Tibial artery (tissue), 4 donors: ENCODE results near the gene GORAB.

Source experiments
- DNase-seq, 2 donors: peaks; one replicate each; pipeline ENCODE4 v3.0.0-alpha.2; 2019
- H3K27ac ChIP-seq, 2 donors: fragments of 200-600 bp; sonication (generic) in 1 of 2; 1 replicate in 1 of 2; 2 replicates in 1 of 2; pipeline ENCODE4 v1.5.1; 2018 to 2019; ENCODE audit warnings: mild to moderate bottlenecking in 1 of 2
- H3K27me3 ChIP-seq, 2 donors: fragments of 200-600 bp; sonication (generic) in 1 of 2; one replicate each; pipeline versions ENCODE4 v1.5.1 to v1.6.0; 2016 to 2019
- H3K36me3 ChIP-seq, 3 donors: fragments of 200-600 bp; sonication (generic) in 2 of 3; one replicate each; pipeline ENCODE4 v1.5.1; 2016 to 2019; ENCODE audit warnings: mild to moderate bottlenecking in 2 of 3
- H3K4me1 ChIP-seq, 4 donors: fragments of 200-600 bp; sonication (generic) in 2 of 4; 1 replicate in 3 of 4; 2 replicates in 1 of 4; pipeline ENCODE4 v1.5.1; 2016 to 2019
- H3K4me3 ChIP-seq, 2 donors: fragments of 200-600 bp; sonication (generic) in 1 of 2; 1 replicate in 1 of 2; 2 replicates in 1 of 2; pipeline ENCODE4 v1.5.1; 2018 to 2019; ENCODE audit warnings: mild to moderate bottlenecking in 2 of 2
- H3K9me3 ChIP-seq, 3 donors: fragments of 200-600 bp; sonication (generic) in 1 of 3; one replicate each; pipeline ENCODE4 v1.5.1; 2016 to 2019
- CTCF ChIP-seq, 2 experiments: fragments of 200-600 bp in 1 of 2; fragments of 450-650 bp in 1 of 2; IDR thresholded peaks; one replicate each; pipeline ENCODE4 v1.5.1; 2017 to 2019; ENCODE audit warnings: antibody characterized with exemption in 2 of 2, mild to moderate bottlenecking in 1 of 2, moderate library complexity in 1 of 2
- intact Hi-C: fragments of 100-400 bp; cut with DNase I; formaldehyde crosslinking; loops from one replicate; pipeline ENCODE4 v1.15.0; 2023; ENCODE audit warnings: low total_unique reads

The GORAB gene

GRCh38 chr1:170562646-170563338 lies 30.8 kb downstream of the GORAB start:
- Histone ChIP-seq H3K4me3 (no peak overlapping the region), H3K27ac (peak overlapping the region; percentile 61 to 62), H3K4me1 (peaks cover 0 to 38% (median 18%) of the 10 kb centered on the region in 4 donors), H3K9me3 (no peaks in the 10 kb centered on the region), H3K27me3 (no peaks in the 10 kb centered on the region), H3K36me3 (no peaks in the 10 kb centered on the region)
- peak; percentile 80 to 83 for DNase-seq
- TF ChIP-seq CTCF (IDR thresholded peaks at IDR 0.05): no peak
- intact Hi-C loops: no loop called here

- Histone ChIP-seq H3K4me1 (peaks cover 0 to 34% (median 18%) of the 10 kb centered on the region in 4 donors), H3K36me3 (no peaks in the 10 kb centered on the region), H3K27me3 (no peaks in the 10 kb centered on the region), H3K4me3 (no peak overlapping the region), H3K9me3 (peaks cover 0 to 5% (median 0%) of the 10 kb centered on the region in 3 donors), H3K27ac (no peak overlapping the region)
- intact Hi-C loops: no loop called here
- no peak for DNase-seq
- no peak for TF ChIP-seq CTCF (IDR thresholded peaks at IDR 0.05)
Measured at GRCh38 chr1:170567214-170567613, 35.2 kb downstream of the GORAB start.

- H3K27me3 ChIP-seq: no peaks in the 10 kb centered on the region
- no peak for TF ChIP-seq CTCF (IDR thresholded peaks at IDR 0.05)
- no peak for DNase-seq
Measured at GRCh38 chr1:170568197-170568596, 36.2 kb downstream of the GORAB start.

GRCh38 chr1:170576980-170577379 lies 45.0 kb downstream of the GORAB start:
- intact Hi-C loops: no loop called here
- H3K27me3 ChIP-seq: no peaks in the 10 kb centered on the region
- peaks cover 0 to 9% (median 4%) of the 10 kb centered on the region in 4 donors for H3K4me1 ChIP-seq
- DNase-seq: no peak
- H3K4me3 ChIP-seq: no peak overlapping the region
- no peak for TF ChIP-seq CTCF (IDR thresholded peaks at IDR 0.05)
- H3K36me3 ChIP-seq: no peaks in the 10 kb centered on the region
- H3K27ac ChIP-seq: no peak overlapping the region
- H3K9me3 ChIP-seq: no peaks in the 10 kb centered on the region

More at GRCh38 chr1:170568197-170568596, 36.2 kb downstream of the GORAB start:
- no peak overlapping the region for H3K4me3 ChIP-seq
- intact Hi-C loops: no loop called here
- peaks cover 0 to 24% (median 11%) of the 10 kb centered on the region in 4 donors for H3K4me1 ChIP-seq
- no peaks in the 10 kb centered on the region for H3K36me3 ChIP-seq
- peaks cover 0 to 5% (median 0%) of the 10 kb centered on the region in 3 donors for H3K9me3 ChIP-seq
- no peak overlapping the region for H3K27ac ChIP-seq

- no peaks in the 10 kb centered on the region for H3K27me3 ChIP-seq
- DNase-seq: no peak
- no peak for TF ChIP-seq CTCF (IDR thresholded peaks at IDR 0.05)
- intact Hi-C loops: no loop called here
- H3K4me1 ChIP-seq: peaks cover 0 to 9% (median 4%) of the 10 kb centered on the region in 4 donors
- no peaks in the 10 kb centered on the region for H3K36me3 ChIP-seq
- H3K4me3 ChIP-seq: no peak overlapping the region
- H3K27ac ChIP-seq: no peak overlapping the region
- H3K9me3 ChIP-seq: no peaks in the 10 kb centered on the region
Measured at GRCh38 chr1:170578359-170578758, 46.4 kb downstream of the GORAB start.
